ENCODE measurements around the gene MAML1.
"Not testable (repeated sequence)": the region's sequence is repeated elsewhere in the genome, so short reads cannot be mapped to it uniquely, and the experiment has no call there.

The MAML1 gene

GRCh38 chr5:179769271-179769670 is 36.6 kb downstream of the MAML1 start:
- no peak for DNase-seq (ENCODE audit: low read depth)

GRCh38 chr5:179769796-179770195 is 37.2 kb downstream of the MAML1 start:
- DNase-seq (ENCODE audit: low read depth), result no peak

DNA sequence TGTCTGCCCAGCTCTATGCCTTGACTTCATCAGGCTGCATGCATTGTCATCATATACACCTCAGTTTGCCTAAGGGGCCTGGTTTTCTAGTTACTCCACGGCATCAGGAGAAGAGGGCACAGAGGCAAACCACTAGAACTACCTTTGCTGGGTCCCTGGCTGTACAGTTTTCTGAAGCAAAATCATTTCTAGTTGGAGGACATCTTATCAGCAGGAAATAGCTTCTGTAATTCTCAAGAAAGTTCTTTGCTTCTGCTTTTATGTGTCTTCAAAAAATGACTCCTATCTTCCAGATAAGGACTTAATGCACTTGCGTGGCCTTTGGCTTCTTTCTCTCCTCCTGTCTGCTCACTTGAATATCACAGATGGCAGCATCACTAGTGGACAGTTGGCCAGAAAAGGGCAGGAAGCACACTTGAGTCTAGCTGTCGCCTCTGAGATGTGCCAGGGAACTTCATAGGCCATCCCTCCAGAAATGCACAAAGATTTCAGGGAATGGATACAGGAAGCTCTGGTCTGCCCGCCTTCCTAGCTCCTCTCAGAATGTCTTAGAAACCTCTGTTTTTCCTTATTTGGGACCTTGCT is 38.8 kb downstream of the MAML1 start:
- DNase-seq (ENCODE audit: low read depth), result no peak

DNA sequence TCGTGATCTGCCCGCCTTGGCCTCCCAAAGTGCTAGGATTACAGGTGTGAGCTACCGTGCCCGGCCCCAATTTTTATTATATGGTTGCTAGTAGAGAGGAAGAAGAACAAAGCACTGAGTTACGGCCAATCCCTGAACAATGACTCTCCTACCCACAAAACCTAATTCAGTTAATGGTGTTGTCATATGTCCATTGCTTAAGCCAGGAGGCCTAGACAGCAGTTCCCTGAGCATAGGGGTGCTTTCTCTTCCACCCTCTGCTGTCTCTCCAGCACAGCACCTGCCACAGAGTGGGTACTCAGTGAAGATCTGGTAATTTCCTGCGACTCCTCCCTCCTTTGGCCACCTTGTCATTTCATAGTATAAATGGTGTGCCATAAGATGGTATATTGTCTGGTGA is 39.7 kb downstream of the MAML1 start:
- no peak for DNase-seq (ENCODE audit: low read depth)

DNA sequence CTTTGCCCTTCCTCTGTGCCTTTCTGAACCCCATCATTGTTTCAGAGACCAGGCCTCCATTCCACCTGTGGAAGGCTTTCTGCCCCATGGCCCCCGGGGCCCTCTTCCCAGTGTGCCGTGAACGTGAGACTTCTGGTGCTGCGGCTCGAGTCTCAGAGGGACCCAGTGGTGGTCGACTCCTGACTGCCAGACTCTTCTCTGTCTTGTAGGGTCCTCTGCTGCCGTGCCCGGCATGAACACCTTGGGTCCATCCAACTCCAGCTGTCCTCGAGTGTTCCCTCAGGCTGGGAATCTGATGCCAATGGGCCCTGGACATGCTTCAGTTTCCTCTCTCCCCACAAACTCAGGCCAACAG is 41.0 kb downstream of the MAML1 start:
- no peak for DNase-seq (ENCODE audit: low read depth)

GRCh38 chr5:179774442-179774841 is 41.8 kb downstream of the MAML1 start:
- DNase-seq (ENCODE audit: low read depth), result no peak

DNA sequence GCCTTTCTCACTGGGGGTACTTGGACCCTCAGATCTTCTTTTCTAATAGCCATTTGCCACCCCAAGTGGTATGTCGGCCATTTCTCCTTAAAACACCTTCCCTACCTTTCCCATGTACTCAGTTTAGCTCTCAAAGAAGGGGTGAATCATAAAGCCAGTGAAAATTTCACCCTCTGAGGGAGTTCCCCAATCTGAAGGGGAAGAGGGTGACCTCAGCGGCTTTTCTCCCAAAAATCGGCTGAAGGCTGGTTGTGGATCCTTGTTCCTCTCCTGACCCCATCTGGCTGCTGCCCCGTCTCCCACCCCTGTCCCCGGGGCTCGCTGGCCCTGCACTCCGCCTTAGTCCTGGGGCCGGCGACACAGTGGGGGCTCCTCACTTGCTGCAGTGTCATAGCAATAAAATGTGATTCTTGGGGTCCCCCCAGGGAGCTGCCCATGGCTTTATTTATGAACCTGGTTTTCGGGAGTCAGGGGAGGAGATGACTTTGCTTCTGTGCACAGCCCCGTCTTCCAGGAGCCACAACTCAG is 43.9 kb downstream of the MAML1 start:
- DNase-seq (ENCODE audit: low read depth), result no peak

DNA sequence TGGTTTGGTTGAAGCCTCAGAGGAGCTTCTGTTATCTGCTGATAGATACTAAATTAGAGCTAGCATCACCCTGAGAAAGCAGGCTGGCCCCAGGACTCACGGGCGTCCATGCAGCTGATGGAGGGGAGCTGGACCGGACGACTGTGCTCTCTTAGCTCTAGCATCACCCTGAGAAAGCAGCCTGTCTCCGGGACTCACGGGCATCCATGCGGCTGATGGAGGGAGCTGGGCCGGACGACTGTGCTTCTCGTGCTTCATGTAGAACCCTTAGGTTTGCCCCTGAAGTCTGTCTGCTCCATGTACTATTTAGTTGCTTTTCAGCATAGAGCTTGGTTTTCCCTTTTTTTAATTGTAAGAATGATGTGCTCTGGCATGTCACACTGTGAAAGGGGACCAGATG is 44.8 kb downstream of the MAML1 start:
- no peak for DNase-seq (ENCODE audit: low read depth)

DNA sequence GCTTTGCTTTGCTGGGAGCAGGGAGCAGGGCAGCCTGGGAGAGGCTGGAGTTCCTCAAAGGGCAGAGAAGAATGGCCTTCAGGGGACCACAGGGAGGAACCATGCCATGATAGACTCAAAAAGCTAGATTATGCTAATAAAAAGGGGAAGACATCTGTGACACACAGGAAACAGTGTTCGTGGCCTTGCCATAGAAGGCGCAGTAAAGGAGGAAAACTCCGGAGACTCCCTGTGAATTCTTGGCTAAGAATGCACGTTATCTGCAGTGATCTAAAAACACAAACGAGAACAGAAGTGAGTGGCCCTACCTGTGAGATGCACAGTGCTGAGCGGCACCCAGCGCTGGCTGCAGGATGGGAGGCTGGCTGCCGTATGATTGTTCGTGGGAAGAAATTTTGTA is 45.3 kb downstream of the MAML1 start:
- no peak for DNase-seq (ENCODE audit: low read depth)

GRCh38 chr5:179778591-179778990 is 46.0 kb downstream of the MAML1 start:
- no peak for DNase-seq (ENCODE audit: low read depth)

DNA sequence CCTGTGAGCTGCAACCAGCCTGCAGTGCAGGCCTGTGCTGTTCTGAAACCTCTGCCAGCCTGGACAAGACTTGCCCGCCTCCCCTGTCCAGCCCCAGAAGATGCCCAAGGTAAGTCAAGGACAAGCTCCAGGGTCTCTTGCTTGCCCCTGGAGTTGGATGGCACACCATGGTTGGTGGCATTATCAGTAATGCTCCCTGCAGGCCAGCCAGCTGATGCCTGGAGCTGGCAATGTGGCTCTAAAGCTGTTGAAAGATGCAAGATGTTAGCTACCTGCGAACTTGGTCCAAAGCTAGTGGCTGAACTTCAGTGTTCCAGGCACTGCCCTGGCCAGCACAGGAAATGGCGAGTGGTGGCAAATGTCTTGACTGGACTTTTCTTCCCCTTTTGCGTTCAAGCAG is 47.2 kb downstream of the MAML1 start:
- DNase-seq (ENCODE audit: low read depth), result no peak

GRCh38 chr5:179780362-179780761 is 47.7 kb downstream of the MAML1 start:
- DNase-seq (ENCODE audit: low read depth), result no peak

- DNase-seq (ENCODE audit: low read depth), result no peak
These were observed 49.2 kb downstream of the MAML1 start for GRCh38 chr5:179781846-179782245.

DNA sequence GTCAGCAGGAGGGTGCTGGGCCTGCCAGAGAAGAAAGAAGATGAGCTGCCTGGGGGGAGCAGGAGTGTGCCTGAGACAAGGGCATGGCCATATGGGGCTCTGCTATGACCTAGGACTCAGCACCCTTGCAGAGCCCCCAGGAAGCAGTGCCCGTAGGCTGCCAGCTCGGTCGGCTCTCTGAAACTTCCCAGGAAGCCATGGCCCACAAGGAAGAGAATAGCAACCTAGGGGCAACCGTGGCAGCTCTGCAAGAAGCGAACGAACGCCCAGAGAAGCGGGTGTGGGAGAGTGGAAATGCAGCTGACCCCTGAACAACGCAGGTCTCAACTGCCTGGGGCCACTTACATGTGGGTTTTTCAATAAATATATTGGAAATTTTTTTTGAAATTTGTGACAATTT is 50.5 kb downstream of the MAML1 start:
- DNase-seq (ENCODE audit: low read depth), result no peak

DNA sequence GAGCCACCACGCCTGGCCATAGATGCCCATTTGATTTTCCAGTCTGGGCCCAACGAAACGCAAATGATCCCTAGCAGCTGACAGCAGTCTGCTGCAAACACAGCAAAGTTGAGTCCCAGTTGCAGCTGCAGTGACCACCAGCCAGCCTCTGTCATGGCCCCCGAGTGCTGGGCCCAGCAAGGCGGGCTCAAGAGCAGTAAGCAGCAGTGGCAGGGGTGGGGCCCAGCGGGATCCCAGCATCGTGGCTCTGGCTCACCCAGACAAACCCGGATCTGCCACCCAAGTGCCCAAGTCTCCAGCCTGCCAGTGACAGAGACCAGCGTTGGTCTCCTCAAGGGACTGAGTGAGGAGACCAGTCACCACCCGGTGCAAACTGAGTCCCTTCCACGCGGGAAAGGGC is 54.2 kb downstream of the MAML1 start:
- DNase-seq (ENCODE audit: low read depth), result no peak

DNA sequence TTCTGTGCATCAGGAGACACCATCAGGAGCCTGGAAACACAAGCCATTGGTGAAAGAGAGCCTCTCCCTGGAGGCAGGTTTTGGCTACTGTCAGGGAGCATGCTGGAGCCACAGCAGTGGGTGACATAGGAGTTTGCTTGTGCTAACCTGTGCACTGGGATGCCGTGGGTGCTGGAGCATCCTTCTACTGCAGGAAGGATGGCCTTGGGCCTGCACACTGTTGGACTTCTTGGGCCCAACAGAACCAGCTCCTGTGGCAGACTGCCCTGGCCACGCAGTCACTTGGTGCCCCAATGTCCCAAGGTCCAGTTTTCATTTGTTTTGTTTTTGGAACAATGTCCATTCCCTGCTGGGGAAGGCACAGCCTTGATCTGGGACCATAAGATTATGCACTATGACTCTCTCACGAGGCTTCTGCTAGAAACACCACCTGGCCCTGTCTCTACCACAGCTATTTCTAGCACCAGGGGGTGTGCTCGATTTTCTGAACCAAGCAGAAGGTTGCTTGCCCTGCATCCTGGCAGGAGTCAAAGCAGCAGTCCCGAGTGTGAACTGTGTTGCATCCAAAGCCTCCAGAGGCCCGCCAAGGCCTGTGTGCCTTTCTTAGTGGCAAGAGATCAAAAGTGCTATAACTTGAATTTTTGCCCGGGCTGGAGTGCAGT is 55.7 kb downstream of the MAML1 start:
- no peak for DNase-seq (ENCODE audit: low read depth)

- DNase-seq (ENCODE audit: low read depth), result not testable (repeated sequence)
These were observed 56.7 kb downstream of the MAML1 start for GRCh38 chr5:179789278-179789677.

DNA sequence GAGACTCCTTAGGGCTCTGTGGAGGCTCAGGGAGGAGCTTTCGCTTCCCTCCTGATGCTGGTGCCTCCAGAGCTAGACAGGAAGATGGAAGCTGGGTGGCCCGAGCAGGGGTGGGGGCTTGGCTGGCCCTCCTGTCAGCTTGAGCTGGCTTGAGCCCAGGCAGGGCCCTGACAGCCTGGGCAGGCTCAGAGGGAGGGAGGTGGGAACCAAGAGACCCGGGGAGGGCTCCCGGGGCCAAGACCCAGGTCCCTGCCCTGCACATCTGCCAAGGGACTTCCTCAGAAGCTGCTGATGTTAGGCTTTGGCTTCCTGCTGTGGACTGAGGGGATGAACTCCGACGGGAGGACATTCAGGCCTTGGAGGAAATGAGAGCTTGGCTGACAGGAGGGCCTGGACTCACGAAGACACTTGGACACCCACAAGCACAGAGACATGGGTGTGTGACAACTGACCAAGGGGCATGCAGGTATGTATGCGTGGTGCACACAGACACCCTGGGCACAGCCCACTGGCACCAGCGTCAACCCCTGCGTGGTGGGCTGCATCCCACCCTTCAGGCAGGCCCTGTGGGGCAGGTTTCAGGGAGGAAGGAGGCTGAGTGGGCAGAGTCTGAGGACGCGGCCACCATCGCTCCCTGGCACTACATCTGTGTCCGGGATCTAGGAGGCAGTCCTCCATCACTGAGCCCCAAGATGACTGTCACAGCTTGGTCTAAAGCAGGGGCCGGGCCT is 59.4 kb downstream of the MAML1 start:
- no peak for DNase-seq (ENCODE audit: low read depth)

DNA sequence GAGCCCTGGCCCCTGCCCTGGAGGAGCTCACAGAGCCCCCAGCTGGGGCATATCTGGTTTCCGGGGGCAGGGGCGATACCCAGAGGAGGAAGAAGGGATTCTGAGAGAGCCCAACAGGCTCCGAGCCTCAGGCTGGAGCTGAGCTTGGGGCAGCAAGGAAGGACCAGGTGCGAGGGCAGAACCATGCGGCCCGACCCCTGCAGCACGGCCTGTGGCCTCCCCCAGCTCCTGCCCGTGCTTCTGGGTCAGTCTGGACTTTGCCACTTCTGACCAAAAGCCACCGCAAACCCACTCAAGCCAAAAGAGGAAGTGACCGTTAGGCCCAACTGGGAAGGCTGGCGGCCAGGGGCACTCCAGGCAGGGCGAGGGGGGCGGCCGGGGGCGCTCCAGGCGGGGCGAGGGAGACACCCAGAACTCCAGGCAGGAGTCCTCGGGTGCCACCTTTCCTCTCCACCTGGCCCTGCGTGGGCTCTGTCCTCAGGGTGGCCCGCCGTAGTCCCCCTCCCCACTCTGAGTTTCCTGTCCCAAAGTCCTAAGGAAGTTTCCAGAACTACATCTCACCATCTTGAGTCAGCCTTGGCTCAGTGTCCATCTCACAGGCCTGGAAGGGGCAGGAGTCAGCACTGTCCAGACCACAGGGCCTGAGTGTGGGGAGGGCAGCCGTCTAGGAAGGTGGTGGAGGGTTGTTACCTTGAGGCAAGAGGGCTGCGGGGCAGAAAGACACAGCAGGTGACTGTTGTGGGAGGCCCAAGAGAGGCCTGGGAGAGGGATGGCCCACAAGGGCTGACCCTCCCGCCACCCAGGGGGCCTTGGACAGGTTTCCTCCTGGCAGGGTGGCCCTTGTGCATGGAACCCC is 60.2 kb downstream of the MAML1 start:
- no peak for DNase-seq (ENCODE audit: low read depth)

GRCh38 chr5:179793468-179794139 is 61.0 kb downstream of the MAML1 start, which contains the start of gene LTC4S:
Gene LTC4S (plus strand): TSS chr5:179793986. CDS start chr5:179794081, 95 bp downstream.
- peak; percentile 90 for DNase-seq (ENCODE audit: low read depth)

GRCh38 chr5:179794171-179794570 is 61.5 kb downstream of the MAML1 start:
- DNase-seq (ENCODE audit: low read depth), result no peak

GRCh38 chr5:179794575-179794974 is 62.0 kb downstream of the MAML1 start:
- no peak for DNase-seq (ENCODE audit: low read depth)
